Astrocyte of the spinal cord (primary cell): ENCODE results near the gene CNDP1.
"Not testable (repeated sequence)": the region's sequence is repeated elsewhere in the genome, so short reads cannot be mapped to it uniquely, and the experiment has no call there.

Experiments
- DNase-seq: peaks from one replicate; pipeline ENCODE4 v3.0.0; 2011; ENCODE audit warnings: low read depth, low spot score
- H3K4me3 ChIP-seq: 2 replicates; pipeline ENCODE4 v1.5.1; 2011; ENCODE audit warnings: low read depth, mild to moderate bottlenecking, low read length, moderate library complexity
- CTCF ChIP-seq: IDR thresholded peaks from 2 replicates; pipeline ENCODE4 v1.5.1; 2012; ENCODE audit warnings: low read depth, mild to moderate bottlenecking, low read length, inconsistent platforms
- in situ Hi-C: cut with HindIII; loops from 2 replicates; pipeline ENCODE4 v1.10.0; 2017; ENCODE audit warnings: low sequenced_read_pairs

Gene CNDP1

GRCh38 chr18:74563999-74564398 is 29.7 kb downstream of the CNDP1 start:
- no peak for DNase-seq

GRCh38 chr18:74565164-74565563 is 30.9 kb downstream of the CNDP1 start:
- H3K4me3 ChIP-seq, DNase-seq, in situ Hi-C loops: not testable (repeated sequence)

More at GRCh38 chr18:74563999-74564398, 29.7 kb downstream of the CNDP1 start:
- no peak overlapping the region for H3K4me3 ChIP-seq
- no peak for TF ChIP-seq CTCF
- in situ Hi-C loops, result no loop called here

GRCh38 chr18:74565993-74566392 is 31.7 kb downstream of the CNDP1 start:
- in situ Hi-C loops, H3K4me3 ChIP-seq, DNase-seq: not testable (repeated sequence)

- H3K4me3 ChIP-seq, result no peak overlapping the region
- in situ Hi-C loops, result no loop called here
- DNase-seq, result no peak
- TF ChIP-seq CTCF, result no peak
Observed at GRCh38 chr18:74567822-74568221, 33.5 kb downstream of the CNDP1 start.

- in situ Hi-C loops, result no loop called here
- DNase-seq, result no peak
- H3K4me3 ChIP-seq, result no peak overlapping the region
- TF ChIP-seq CTCF, result no peak
Observed at GRCh38 chr18:74569401-74569800, 35.1 kb downstream of the CNDP1 start.

GRCh38 chr18:74570266-74570665 is 36.0 kb downstream of the CNDP1 start:
- DNase-seq, result no peak
- in situ Hi-C loops, result no loop called here
- no peak for TF ChIP-seq CTCF
- H3K4me3 ChIP-seq, result no peak overlapping the region

- no peak overlapping the region for H3K4me3 ChIP-seq
- in situ Hi-C loops, result no loop called here
- TF ChIP-seq CTCF, result no peak
- DNase-seq, result no peak
Observed at GRCh38 chr18:74571895-74572680, 37.8 kb downstream of the CNDP1 start.
